Muscle of arm (tissue), 12 donors: ENCODE results near the gene CSTB. TPM values are rescaled to one million over a fixed set of nuclear protein-coding genes. Genes with fewer than 3 reads are reported as not detected.
A peak's percentile ranks its signal among the peaks of the same experiment; 100 is the strongest.

Experiments
- DNase-seq: peaks from one replicate; pipeline ENCODE4 v3.0.0-alpha.2; 2013
- polyA plus RNA-seq, 12 donors: library from polyadenylated mRNA; unstranded; fragments of 120-200 nt; gene quantifications; one replicate each; pipeline ENCODE4 v1.2.1, GENCODE V29; 2013; ENCODE audit not compliant: insufficient read length in 12 of 12

The CSTB gene
- polyA plus RNA-seq, 12 donors: 15.5 to 44.9 (median 20.9) TPM; not detected in 1

DNA sequence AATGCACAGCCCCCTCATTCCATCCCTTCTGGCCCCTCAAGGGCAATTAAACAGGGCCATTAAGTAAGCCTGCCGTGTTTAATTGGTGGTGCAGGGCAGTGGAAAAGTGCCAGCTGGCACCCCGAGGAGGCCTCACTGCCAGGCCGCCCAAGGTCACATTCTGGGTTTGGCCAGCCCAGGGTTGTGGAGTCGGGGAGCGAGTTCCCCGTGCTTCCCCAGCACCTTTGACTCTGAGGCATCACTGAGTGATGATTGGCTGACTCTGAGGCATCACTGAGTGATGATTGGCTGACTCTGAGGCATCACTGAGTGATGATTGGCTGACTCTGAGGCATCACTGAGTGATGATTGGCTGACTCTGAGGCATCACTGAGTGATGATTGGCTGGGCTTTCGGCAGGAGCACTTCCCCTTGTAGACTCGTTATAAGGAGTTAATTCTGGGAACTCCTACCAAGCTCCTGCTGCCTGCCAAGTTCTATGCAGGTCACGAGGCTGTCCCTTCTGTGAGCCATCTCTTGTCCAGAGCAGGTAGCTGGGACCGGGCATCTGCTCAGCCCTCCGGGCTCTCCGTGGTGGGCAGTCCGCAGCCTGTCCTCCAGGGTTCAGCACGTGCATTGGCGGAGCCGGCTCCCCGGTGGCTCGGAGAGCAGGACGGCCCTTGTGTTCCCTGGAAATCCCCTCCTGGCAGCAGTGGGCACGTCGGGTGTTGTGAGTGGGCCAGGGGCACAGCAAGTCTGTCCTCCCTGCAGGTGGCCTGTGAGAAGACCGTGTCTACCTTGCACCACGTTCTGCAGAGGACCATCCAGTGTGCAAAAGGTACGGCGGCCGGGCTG is 20.9 kb downstream of the CSTB start:
- DNase-seq: no peak

DNA sequence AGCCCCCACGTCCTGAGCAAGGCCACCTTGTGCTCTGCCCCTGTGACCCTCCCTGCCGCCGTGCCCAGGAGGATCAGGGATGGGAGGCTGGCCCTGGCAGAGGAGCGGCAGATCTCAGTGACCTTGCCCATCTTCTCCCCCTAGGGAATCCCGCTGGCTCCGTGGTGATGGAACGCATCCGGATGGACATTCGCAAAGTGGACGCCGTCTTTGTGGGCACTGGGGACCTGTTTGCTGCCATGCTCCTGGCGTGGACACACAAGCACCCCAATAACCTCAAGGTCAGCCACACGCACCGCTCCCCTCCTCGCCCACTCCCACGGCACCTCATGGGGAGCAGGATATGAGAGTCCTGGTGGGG is 22.7 kb downstream of the CSTB start:
- no peak for DNase-seq

DNA sequence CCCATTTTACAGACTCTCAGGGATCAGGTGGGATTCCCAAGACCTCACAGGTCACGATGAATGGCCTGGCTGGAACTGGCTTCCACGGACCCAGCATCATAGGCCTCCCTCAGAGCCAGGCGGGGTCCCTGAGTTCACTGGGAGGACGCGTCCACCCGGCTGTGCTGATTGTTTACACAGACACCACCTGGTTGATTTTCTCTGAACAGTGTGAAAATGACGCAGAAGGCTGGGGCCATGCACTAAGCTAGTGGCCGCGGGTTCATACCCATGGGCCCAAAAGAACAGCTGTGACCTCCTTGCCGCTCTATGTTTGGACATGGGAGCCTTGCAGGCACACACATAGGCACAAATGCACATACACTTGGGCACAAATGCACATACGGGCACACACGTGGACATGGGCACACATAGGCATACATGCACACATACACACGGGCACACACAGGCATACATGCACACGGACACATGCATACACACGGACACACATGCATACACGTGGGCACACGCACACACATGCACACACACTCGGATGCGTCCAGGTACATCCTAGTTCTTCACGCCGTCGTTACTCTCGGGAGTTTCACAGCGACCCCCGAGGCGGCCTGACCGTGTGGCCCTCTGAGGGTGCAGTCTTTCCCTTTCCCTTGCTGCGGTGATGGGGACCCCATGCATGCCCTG is 23.2 kb downstream of the CSTB start:
- no peak for DNase-seq

DNA sequence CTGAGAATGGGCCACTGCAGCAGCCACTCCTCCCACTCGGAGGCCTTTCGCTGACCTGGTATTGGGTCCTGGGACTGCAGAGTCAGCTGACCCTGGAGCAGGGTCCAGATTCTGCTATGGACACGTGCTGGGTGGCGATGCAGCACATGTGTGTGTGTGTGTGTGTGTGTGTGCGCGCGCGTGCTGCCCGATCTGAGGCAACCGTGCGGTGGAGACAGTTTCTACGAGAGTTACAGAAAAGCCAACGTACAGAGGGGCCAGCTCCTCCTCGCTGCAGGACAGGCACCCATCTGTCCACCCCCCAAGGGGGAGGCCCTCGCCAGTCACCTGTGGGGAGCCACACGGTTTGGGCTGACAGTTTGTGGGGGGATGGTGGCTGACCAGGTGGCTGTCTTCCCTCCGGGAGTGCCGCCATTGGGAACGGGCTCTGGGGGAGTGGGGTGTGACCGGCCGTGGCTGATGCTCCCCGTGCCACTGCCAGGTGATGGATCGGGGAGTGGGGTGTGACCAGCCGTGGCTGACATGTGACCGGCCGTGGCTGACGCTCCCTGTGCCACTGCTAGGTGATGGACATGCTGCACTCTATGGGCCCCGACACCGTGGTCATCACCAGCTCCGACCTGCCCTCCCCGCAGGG is 24.0 kb downstream of the CSTB start:
- DNase-seq: no peak

DNA sequence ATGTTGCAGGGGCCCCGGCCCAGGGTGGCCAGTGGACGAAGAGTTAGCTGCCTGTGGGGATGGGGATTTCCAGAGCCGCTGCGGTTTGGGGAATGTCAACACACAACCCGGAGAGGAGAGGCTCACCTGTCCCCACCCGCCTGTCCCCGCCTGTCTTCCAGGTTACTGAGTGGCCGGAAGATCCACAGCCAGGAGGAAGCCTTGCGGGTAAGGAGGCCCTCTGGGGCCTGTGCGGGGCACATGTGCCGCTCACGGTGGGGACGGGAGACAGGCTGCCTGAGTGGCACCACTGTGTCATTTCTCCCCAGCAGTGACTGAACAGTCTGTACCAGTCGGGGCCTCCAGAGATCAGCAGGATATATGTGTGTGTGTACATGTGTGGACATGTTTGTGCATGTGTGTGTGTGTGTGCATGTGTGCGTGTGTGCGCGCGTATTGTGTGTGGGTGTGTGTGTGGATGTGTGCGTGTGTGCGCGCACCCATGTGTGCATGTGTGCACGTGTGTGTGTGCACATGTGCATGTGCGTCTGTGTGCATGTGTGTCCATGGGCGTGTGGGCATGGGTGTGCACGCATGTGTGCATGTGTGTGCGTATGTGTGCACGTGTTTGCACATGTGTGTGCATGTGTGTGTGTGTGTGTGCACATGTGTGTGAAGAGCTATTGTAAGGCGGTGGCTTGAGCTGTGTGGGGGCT is 25.6 kb downstream of the CSTB start:
- no peak for DNase-seq

DNA sequence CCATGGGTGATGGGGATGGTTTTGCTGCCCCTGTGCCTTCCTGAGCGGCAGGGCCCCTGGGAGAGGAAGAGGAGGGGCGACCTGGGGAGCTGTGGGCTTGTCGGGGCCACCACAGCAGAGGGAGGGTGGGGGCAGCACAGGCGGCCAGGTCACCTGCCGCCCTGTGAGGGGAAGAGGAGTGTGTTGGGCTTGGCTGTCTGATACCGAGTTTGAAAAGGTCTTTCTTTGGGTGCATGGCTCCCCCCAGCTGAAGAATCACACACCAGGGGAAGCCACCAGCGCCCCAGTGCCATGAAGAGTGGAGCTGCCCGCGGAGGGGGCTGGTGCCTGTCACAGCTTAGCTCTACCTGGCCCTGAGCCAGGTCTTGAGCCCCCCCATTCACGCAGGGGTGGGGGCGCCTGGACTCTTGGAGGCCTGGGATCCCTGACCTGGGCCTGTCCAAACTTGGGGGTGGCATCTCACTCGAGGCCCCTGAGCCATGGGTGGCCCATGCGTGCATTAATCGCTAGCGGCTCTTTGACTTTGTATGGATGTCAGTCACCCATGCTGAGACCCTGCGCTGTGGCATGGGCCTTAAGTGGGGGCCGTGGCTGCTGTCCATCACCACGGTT is 26.4 kb downstream of the CSTB start:
- DNase-seq: no peak

DNA sequence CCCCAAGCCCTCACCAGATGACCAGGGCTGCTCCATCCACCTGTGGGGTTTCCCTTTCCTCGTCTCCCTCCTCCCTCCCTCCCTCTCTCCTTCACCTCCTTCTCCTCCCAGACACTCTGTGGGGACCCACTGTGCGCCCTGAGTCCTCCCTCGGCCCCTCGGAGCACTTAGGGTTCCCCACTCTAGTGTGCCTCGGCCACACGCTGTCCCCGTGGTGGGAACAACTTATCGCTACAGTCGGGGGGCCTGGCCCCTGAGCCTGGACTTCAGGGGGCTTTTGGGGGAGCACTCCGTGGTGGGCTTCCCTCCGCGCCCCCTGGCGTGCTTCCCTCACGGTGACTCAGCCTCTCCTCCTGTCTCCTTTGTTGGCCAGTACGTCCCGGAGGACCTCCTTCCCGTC is 27.5 kb downstream of the CSTB start:
- DNase-seq: no peak

DNA sequence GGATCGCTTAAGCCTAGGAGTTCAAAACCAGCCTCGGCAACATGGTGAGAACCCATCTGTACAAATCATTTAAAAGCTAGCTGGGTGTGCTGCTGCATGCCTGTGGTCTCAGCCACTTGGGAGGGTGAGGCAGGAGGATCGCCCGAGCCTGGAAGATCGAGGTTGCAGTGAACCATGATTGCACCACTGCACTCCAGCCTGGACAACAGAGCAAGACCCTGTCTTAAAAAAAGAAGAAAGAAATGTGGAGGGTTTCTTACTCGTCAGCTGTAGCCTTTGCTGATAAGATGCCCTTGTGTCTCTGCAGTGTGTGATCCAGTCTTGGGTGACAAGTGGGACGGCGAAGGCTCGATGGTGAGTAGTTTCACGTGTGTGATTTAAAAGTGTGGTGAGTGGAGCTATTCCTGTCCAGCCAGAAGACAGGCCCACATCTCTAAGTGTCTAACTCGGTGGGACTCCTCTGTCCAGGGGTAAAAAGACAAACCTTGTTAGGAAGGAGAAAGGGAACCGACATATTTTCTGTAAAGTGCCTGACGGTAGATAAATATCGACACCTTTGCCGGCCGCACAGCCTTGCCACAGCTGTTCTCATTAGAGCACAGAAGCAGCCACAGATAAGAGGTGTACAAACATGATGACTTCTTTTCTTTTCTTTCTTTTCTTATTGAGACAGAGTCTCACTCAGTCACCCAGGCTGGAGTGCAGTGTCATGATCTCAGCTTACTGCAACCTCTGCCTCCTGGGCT is 30.2 kb downstream of the CSTB start:
- DNase-seq: no peak

DNA sequence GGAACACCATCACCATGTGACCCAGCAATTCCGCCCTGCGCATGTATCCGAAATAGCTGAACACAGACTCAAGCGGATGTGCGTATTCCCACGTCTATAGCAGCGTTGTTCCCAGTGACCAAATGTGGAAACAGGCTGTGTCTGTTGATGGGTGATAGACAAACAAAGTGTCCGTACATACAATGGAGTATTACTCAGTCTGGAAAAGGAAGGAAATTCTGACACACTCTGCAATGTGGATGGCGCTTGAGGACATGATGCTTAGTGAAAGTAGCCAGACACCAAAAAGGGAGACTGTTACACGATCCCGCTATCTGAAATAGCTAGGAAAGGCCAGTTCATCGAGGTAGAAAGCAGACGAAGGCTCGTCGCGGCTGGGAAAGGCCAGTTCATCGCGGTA is 31.4 kb downstream of the CSTB start:
- no peak for DNase-seq

DNA sequence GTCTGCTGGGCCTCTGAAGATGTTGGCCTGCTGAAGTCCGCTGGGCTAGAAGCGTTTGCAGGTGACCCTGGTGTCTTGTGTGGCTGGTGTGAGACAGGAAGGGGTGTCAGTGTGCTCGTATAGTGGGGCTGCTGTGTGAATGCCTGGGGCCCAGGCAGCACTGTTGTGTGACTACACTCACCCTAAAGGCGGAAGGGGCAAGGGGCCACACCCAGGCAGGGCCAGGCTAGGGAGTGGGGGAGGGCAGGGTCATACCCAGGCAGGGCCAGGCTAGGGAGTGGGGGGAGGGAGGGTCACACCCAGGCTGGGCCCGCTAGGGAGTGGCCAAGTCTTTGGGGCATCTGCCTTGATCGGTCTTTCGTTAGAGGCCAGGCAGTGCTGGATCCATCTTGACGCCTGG is 32.2 kb downstream of the CSTB start:
- no peak for DNase-seq

DNA sequence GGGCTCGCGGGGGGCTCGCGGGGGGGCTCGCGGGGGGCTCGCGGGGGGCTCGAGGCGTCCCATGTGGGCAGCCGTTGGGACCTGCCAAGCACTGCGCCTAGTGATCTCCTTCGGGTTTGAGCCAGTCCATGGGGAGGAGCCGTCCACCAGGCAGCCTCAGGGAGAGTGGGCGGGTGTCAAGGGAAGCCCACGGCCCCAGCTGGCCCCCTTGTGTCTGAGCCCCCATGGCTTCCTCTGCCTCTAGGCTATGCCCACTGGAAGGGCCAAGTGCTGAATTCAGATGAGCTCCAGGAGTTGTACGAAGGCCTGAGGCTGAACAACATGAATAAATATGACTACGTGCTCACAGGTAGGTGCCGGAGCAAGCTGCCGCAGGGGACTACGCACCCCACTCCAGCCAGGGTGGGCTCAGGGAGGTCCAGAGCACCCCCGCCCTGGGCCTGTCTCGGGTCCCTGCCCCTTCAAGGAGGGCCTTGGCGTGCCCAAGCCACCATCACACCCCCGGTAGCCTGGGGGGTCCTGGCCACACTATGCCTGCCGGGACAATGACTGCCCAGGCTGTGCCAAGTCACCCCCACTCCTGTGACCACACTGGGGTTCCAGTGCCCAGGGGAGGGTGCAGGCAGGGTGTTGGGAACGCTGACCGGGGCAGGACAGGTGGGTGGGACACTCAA is 34.5 kb downstream of the CSTB start:
- DNase-seq: no peak

DNA sequence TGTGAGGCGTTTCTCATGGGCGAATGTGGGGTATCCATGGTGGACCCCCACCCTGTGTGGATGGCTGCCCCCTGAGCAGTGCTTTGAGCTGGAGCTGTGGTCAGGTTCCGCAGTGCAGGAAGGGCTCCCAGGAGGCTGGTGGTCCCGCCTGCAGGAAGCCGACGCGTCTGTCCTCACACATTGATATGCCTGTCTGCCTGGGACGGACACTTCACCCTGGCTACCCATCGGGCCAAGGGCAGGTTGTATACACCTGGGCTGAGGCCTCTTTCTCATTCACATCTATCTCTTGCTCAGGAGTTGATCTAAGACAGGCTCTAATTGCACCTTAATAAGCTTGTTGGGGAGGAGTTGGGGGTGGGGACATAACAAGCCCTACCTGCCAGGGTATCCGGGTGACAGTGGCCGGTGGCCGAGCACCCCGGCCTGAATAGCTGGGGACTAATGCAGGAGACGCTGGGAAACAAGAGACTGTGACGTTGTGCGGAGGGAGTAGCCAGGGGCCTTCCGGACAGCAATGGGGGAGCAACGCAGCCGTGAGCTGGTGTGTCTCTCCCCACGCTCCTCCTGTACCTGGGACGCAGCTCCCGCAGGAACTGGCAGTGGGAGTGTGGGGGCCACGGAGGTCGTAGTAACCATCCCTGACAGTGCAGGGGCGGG is 35.5 kb downstream of the CSTB start:
- DNase-seq: peak; percentile 60

DNA sequence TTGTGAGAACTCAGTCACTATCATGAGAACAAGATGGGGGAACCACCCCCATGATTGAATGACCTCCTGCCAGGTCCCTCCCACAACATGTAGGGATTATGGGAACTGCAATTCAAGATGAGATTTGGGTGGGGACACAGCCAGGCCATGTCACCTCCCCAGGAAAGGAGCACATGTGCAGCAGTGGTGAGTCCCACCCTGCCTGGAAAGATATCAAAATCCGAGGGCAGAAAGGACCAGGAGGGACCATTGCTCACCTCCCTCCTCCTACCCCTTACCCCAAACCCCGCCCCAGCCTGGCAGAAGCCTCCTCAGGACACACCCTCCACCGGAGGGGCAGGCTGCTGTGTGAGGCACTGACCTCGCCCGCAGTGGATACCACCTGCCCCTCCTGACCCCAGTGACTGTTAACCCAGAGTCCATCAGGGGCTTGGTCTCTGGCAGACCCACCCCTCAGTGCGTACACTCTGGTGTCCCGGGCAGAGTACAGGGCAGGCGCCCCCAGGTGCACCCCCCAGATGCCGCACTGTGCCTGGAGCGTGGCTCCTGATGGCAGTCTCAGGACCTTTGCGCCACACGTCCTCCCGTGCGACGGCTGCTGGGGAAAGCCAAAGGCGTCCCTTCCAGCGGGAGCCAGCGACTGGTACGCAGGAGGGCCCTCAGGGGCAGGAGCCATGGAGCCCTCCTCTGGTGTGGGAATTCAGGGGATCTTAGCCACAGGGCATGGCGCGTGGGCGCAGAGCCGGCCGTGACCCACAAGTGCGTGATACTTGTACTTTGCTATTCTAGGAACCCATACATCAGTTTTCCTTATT is 36.3 kb downstream of the CSTB start:
- no peak for DNase-seq

DNA sequence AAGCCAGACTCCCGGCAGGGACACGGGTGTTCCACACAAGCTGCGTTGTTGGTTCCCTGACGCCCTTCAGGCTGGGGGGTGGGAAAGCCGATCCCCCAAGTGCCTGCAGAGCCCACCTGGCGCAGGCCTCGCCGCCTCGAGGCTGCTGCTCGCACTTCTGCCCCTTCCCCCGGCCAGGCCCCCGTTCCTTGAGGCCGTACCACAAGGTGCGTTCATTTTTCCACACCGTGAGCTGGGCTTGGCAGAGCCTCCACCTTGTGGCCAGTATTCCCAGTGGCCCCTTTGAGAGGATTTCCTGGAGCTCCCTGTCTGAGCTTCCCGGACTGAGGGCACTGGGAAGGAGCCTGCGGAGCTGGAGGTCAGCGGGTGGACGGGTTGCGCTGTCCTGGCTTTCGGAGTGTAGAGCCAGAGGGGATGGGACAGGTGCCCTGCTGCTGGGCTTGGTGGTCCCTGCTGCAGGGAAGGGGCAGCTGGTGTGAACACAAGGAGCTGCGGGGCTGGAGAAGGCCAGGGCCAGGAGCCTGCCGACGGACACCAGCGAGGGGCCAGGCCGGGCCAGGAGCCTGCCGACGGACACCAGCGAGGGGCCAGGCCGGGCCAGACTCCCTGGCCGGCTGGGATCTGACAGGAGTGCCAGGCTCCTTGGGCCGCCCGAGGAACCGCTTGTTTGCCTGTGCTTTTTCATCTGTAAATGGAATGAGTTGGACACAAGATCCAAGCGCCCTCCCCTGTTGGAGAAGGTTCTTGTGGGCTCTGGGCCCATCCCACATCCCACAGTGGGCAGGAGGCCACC is 38.8 kb downstream of the CSTB start:
- DNase-seq: no peak

DNA sequence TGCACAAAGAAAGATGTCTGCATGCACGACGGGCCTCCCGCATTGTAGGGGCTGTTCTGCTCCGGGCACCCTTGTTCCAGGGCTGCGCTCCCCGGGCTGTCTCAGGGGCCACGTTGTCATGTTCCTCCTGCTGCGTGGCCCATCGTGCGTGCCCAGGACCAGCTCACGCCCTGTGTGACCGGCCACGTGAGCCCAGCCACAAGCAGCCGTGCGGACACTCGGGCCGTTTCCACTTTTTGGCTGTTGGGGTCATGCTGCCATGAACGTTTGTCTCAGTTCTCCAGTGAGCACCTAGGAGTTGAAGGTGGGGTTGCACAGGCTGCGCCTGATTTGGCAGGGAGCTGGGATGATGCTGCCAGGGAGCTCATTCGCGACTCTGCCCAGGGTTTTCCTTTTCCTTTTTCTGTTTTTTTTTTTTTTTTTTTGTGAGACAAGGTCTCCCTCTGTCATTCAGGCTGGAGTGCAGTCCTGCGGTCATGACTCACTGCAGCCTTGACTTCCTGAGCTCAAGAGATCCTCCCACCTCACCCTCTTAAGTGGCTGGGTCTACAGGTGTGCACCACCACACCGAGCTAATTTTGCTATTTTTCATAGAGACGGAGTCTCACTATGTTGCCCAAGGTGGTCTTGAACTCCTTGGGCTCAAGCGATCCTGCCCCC is 39.8 kb downstream of the CSTB start:
- no peak for DNase-seq

DNA sequence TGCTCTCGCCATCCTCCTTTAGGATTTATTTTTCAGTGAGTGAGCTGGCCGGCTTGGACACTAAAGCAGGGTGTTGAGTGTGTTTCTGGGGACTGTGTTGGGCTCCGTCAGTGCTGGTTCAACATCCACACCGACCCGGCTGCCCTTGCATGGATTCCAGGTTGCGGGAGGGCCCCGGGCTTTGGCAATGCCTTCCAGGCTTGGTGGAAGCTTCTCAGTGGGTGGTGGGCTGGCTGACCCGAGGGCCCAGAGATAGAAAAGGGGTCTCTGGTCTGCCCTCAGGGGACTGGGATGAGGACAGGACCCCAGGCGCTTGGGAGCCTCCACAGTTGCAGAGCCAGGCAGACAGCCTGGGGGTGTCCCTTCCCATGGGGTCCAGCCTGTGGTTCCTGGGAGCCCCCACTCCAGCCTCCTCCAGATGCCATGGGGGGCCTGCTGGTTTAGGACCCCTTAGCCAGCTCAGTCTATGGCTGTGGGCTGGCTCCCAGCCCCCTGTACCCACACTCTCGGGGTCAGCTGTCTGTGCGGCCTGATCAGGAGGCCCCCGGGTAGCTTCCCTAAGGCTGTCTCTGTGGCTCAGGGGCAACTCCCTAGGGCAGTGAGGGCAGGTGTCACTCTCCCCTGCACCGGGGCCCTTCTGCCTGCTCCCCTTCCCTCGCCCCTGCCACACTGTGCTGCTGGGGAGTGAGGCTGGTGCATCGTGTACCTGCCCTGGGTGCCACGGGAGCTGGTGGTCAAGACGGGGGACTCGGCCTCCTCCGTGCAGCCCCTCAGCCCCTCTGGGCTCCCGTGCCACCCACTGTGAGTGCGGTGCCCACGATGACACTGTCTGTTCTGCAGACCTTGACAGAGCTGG is 40.6 kb downstream of the CSTB start:
- DNase-seq: no peak

DNA sequence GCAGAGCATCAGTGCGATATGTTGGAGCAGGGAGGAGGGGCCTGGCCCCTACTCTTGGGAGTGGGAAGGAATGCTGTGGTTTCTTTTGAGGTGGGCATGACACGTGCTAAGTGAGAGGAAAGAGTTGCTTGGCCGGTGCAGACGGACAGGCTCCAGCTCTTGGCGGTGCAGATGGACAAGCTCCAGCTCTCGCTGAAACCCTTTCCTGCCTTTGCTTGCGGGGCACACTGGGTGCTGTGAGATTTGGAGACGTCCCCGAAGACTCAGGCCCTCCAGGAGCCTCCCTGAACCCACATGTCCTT is 41.2 kb downstream of the CSTB start:
- no peak for DNase-seq
